Lower leg skin (tissue), 4 donors: ENCODE results near the gene CD69. TPM values are rescaled to one million over a fixed set of nuclear protein-coding genes. Genes with fewer than 3 reads are reported as not detected.

Experiments used
- DNase-seq, 2 donors: peaks; one replicate each; pipeline ENCODE4 v3.0.0-alpha.2; 2019; ENCODE audit warnings: low spot score in 2 of 2
- H3K4me3 ChIP-seq: fragments of 200-600 bp; sonication (generic); 2 replicates; pipeline ENCODE4 v1.5.1; 2017; ENCODE audit warnings: mild to moderate bottlenecking, low read depth; ENCODE audit not compliant: poor library complexity, severe bottlenecking
- POLR2A ChIP-seq, 2 donors: fragments of 450-650 bp; IDR thresholded peaks; one replicate each; pipeline ENCODE4 v1.6.1; 2016 to 2017; ENCODE audit warnings: antibody characterized with exemption in 2 of 2, mild to moderate bottlenecking in 1 of 2, moderate library complexity in 1 of 2
- WGBS, 2 donors: methylation state at CpG; one replicate each; pipeline ENCODE4 v1.1.5; 2018; 5-methylcytosine and 5-hydroxymethylcytosine counted together
- intact Hi-C: fragments of 100-400 bp; cut with DNase I; formaldehyde crosslinking; loops from one replicate; pipeline ENCODE4 v1.15.0; 2023; ENCODE audit warnings: low total_unique reads
- total RNA-seq, 4 donors: library from RNA; depleted of rRNA; stranded (reverse); fragments of >200 nt; gene quantifications; one replicate each; pipeline ENCODE4 v1.1.0, GENCODE V29; 2016
- TF ChIP-seq, protein P1 (sequence below), 3 donors: fragments of 450-650 bp; IDR thresholded peaks; one replicate each; pipeline ENCODE4 v1.5.1; 2016; ENCODE audit warnings: antibody characterized with exemption in 3 of 3, mild to moderate bottlenecking in 3 of 3, moderate library complexity in 2 of 3

Gene CD69
- total RNA-seq, 4 donors from 2014 or later: 0.61 to 4.0 (median 1.9) TPM

DNA sequence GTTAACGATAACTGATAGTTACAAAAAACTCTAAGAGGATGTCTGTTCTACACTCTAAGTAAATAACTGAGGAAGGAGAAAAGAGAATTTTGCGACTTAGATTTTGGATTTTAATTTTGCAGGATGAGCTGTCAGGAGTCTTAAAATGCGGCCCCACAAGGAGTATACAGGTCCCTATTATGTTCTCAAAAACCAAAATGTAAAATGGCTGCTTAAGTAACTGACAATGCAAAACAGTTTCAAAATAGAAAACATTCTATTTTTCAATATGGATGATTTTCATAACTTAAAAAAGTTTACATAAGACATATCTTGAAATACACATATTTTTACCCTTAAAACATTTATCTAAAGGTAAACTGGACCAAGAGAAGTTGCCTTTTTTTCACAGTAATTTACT, 2.6 kb downstream of the CD69 start:
- no peak for DNase-seq
- no peak for TF ChIP-seq POLR2A (IDR thresholded peaks at IDR 0.05)
- TF ChIP-seq, protein P1, sequence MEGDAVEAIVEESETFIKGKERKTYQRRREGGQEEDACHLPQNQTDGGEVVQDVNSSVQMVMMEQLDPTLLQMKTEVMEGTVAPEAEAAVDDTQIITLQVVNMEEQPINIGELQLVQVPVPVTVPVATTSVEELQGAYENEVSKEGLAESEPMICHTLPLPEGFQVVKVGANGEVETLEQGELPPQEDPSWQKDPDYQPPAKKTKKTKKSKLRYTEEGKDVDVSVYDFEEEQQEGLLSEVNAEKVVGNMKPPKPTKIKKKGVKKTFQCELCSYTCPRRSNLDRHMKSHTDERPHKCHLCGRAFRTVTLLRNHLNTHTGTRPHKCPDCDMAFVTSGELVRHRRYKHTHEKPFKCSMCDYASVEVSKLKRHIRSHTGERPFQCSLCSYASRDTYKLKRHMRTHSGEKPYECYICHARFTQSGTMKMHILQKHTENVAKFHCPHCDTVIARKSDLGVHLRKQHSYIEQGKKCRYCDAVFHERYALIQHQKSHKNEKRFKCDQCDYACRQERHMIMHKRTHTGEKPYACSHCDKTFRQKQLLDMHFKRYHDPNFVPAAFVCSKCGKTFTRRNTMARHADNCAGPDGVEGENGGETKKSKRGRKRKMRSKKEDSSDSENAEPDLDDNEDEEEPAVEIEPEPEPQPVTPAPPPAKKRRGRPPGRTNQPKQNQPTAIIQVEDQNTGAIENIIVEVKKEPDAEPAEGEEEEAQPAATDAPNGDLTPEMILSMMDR (IDR thresholded peaks at IDR 0.05): no peak
- H3K4me3 ChIP-seq: no peak overlapping the region
- intact Hi-C loops: loop anchor here (10.0 kb wide), 1 partner anchor 387 kb away; no protein-coding TSS in a partner anchor
- 60 to 79% methylated on average over 3 of the region's 3 CpGs for WGBS, 2 donors

DNA sequence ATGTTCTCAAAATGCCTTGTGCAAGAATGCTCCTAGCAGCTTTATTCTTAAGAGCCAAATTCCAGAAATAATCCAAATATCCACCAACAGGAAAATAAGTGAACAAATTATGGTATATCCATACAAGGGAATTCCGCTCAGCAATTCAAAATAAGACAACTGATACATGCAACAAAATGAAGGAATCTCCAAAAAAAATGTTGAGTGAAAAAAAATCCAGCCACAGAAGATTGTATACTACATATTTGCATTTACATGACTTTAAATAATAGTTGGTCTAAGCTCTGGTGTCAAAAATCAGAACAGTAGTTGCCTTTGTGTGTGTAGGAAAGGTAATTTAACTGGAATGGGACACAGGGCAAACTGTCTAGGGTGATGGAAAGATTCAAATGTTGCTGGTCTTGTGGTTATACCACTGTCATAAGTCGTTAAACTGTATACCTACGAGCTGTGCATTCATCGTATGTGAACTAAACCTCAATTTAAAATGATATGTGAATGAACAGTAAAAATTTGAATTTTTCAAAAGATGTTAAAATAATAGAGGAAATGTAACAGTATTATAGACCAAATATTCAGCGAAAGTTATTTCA, 3.2 kb downstream of the CD69 start:
- TF ChIP-seq, protein P1 (IDR thresholded peaks at IDR 0.05): no peak
- intact Hi-C loops: loop anchor here (10.0 kb wide), 1 partner anchor 387 kb away; no protein-coding TSS in a partner anchor
- 80 to 91% methylated on average over 5 of the region's 5 CpGs for WGBS, 2 donors
- DNase-seq: no peak
- H3K4me3 ChIP-seq: no peak overlapping the region

DNA sequence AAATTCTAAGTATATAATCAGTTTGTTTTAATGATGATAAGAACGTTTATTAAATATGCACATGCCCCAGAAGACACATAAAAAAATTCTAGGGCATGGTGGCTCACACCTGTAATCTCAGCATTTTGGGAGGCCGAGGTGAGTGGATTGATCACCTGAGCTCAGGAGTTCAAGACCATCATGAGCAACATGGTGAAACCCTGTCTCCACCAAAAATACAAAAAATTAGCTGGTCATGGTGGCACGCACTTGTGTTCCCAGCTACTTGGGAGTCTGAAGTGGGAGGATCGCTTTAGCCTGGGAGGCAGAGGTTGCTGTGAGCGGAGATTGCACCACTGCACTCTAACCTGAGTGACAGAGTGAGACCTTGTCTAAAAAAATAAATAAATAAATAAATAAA, 4.0 kb downstream of the CD69 start:
- WGBS, 2 donors: 89 to 95% methylated on average over 5 of the region's 5 CpGs
- no peak for TF ChIP-seq POLR2A (IDR thresholded peaks at IDR 0.05)
- TF ChIP-seq, protein P1 (IDR thresholded peaks at IDR 0.05): no peak
- no peak overlapping the region for H3K4me3 ChIP-seq
- intact Hi-C loops: loop anchor here (10.0 kb wide), 1 partner anchor 388 kb away; no protein-coding TSS in a partner anchor
- DNase-seq: no peak

DNA sequence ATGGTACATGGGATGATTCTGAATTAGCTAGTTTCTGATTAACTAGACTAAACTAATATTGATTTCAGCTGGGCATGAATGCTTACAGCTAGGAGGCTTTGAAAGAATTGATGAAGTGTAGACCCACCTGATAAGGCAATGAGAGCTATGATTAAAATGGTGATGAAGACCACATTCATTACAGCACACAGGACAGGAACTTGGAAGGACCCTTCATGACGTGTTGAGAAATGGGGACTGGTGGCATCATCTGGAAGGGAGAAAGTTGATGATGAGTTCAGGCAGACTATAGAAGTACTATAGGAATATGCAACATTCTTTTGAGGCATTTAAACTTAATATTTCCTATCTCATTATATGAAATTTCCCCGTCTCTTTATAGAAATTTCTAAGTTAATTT, 4.5 kb downstream of the CD69 start:
- WGBS, 2 donors: 82 to 83% methylated on average over 2 of the region's 2 CpGs
- no peak for DNase-seq
- intact Hi-C loops: loop anchor here (10.0 kb wide), 1 partner anchor 389 kb away; no protein-coding TSS in a partner anchor
- no peak overlapping the region for H3K4me3 ChIP-seq
- TF ChIP-seq, protein P1 (IDR thresholded peaks at IDR 0.05): no peak
- no peak for TF ChIP-seq POLR2A (IDR thresholded peaks at IDR 0.05)

DNA sequence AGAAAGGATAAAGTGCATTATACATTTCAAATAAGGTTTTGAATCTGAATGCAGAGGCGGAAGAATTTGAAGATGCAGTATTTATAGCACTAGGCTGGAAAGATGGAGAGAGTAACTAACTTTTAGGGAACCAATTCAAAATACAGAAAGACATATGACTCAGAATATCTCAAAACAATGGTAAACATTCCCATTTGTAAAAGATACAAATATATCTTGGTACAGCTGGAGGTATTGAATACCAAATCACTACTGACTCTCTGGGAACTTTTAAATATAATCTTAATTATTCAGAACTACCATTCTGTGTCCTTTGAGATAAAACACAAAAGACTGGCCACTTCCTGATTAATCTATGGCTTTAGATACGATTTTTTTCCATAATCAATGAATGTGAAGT, 5.1 kb downstream of the CD69 start:
- H3K4me3 ChIP-seq: no peak overlapping the region
- DNase-seq: no peak
- intact Hi-C loops: loop anchor here (10.0 kb wide), 1 partner anchor 389 kb away; no protein-coding TSS in a partner anchor
- WGBS, 2 donors: 78 to 79% methylated on average over 2 of the region's 2 CpGs
- TF ChIP-seq POLR2A (IDR thresholded peaks at IDR 0.05): no peak
- TF ChIP-seq, protein P1 (IDR thresholded peaks at IDR 0.05): no peak

DNA sequence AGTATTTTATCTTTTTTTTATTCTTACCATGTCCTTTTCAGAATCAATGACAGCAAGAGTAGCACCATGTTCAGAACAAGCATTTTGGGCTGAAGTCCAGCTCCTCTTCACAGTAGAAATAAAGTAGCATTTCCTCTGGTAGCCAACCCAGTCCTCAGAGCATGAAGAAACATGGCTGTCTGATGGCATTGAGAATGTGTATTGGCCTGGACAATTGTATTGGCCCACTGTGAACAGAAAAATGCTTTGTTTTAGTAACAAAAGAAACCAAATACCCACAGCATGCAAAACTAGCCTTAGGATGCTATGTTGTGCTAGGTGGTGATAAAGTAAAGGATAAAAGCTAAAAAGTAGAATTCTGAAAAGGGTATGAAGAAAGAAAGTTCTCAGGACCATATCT, 5.7 kb downstream of the CD69 start:
- DNase-seq: no peak
- TF ChIP-seq, protein P1 (IDR thresholded peaks at IDR 0.05): no peak
- TF ChIP-seq POLR2A (IDR thresholded peaks at IDR 0.05): no peak
- no peak overlapping the region for H3K4me3 ChIP-seq
- intact Hi-C loops: loop anchor here (10.0 kb wide), 1 partner anchor 390 kb away; no protein-coding TSS in a partner anchor
